H1 (cell line): ENCODE results near the gene MYO18A. TPM values are rescaled to one million over a fixed set of nuclear protein-coding genes. Genes with fewer than 3 reads are reported as not detected.

Experiments
- polyA plus RNA-seq, 7 experiments: library from polyadenylated mRNA; depleted of rRNA in 3 of 7; stranded (reverse) in 5 of 7; unstranded in 2 of 7; fragments of >200 nt in 5 of 7; fragments of 200-250 nt in 2 of 7; gene quantifications; 1 replicate in 5 of 7; 2 replicates in 1 of 7; 4 replicates in 1 of 7; pipeline versions ENCODE4 v1.2.1 to v1.2.3, GENCODE V29; 2011 to 2013; ENCODE audit warnings: missing spikeins in 2 of 7, mixed read lengths in 2 of 7
- total RNA-seq: library from RNA; stranded (reverse); fragmentation: NEBNext Ultra II Directional; extraction: Animal tissue kit (Norgen Biotek cat#: 25700); gene quantifications from 2 replicates; pipeline ENCODE4 v1.2.1, GENCODE V29; 2021
- TF ChIP-seq, protein P1 (sequence below), 3 experiments: IDR thresholded peaks; 1 replicate in 2 of 3; 2 replicates in 1 of 3; pipeline versions ENCODE4 v1.5.1 to v1.6.1; 2011; ENCODE audit warnings: low read length in 3 of 3, mild to moderate bottlenecking in 3 of 3, inconsistent platforms in 2 of 3, low read depth in 1 of 3, moderate library complexity in 1 of 3; ENCODE audit not compliant: insufficient read depth in 1 of 3; ENCODE audit errors: control extremely low read depth in 1 of 3

MYO18A gene
- total and polyA plus RNA-seq, 2 of the 8 experiments (the other 6 are each of a cell fraction or from before 2014, with no cell fraction given), result 7.6 to 43.8 TPM

DNA sequence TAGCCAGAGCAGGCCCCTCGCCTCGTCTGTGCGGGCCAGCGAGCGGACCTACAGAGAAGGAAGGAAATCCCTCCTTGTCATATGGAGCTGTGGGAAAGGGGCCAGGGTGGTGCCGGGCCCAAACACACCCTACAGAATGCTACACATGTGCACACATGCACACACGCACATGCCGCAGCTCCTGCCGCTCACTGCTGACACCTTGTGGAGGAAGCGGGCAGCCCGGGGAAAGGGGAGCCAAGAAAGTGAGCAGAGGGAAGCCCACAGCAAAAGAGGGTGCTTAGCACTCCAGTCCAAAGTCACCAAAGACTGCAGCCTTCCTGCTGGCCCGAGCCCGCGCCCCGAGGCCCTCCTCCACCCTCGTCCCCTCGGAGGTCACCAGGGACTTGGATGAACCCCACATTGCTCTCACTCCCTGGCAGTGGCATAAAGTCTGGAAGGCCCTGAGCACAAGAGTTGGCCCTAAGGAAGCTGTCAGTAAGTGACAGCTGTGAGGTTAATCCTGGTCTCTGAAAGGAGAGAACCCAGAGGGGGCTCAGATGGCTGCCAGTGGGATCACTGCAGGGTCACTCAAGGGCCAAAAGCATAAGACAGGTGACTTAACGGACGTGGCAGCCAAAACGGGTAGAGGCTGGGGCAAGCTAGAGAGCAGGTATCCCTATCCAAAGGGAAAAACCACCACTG lies 68.2 kb downstream of the MYO18A start (continued):
- TF ChIP-seq, protein P1, sequence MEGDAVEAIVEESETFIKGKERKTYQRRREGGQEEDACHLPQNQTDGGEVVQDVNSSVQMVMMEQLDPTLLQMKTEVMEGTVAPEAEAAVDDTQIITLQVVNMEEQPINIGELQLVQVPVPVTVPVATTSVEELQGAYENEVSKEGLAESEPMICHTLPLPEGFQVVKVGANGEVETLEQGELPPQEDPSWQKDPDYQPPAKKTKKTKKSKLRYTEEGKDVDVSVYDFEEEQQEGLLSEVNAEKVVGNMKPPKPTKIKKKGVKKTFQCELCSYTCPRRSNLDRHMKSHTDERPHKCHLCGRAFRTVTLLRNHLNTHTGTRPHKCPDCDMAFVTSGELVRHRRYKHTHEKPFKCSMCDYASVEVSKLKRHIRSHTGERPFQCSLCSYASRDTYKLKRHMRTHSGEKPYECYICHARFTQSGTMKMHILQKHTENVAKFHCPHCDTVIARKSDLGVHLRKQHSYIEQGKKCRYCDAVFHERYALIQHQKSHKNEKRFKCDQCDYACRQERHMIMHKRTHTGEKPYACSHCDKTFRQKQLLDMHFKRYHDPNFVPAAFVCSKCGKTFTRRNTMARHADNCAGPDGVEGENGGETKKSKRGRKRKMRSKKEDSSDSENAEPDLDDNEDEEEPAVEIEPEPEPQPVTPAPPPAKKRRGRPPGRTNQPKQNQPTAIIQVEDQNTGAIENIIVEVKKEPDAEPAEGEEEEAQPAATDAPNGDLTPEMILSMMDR (IDR thresholded peaks at IDR 0.05; ENCODE audit: control extremely low read depth in 1 of 3, insufficient read depth in 1 of 3, low read depth in 1 of 3, low read length in 3 of 3), result peak; percentile 94 to 99 (median 96)
